ENCODE data around the gene DOCK3. TPM values are rescaled to one million over a fixed set of nuclear protein-coding genes. Genes with fewer than 3 reads are reported as not detected.

Gene DOCK3
- total RNA-seq, 1 experiment from 2014 or later, result 0.47 TPM

DNA sequence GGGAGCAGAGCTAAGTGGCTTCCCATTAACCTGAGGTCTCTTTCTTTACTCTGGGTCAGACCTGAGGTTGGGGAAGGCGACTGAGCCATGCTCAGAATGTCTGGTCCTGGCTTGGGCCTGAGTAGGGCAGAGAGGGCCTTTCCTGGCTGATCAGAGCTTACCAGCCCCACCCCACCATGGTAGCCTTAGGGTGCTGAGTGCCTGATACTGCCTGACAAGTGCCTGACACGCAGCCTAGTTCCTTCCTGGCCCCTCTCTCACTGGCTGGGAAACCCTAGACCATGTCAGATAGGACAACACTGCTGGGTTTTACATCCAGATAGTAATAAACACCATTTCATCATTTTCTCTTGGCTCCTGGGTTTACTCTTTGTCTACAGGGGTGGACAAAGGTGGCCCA, 25.8 kb upstream of the DOCK3 start:
- Histone ChIP-seq H3K4me3 (ENCODE audit: low read depth, low read length, poor library complexity, severe bottlenecking) (no peak overlapping the region), H3K27ac (ENCODE audit: low read depth, low read length, poor library complexity, severe bottlenecking) (no peak overlapping the region), H3K9me3 (ENCODE audit: low read depth, low read length, poor library complexity, severe bottlenecking) (no peaks in the 10 kb centered on the region), H3K4me1 (ENCODE audit: insufficient read depth, low read length, poor library complexity, severe bottlenecking) (no peaks in the 10 kb centered on the region), H3K27me3 (replicated peaks; ENCODE audit: insufficient read depth, low read depth, low read length, poor library complexity) (no peaks in the 10 kb centered on the region), H3K36me3 (ENCODE audit: insufficient read depth, low read length, poor library complexity, severe bottlenecking) (no peaks in the 10 kb centered on the region)
- no peak for DNase-seq (ENCODE audit: low spot score)
- ChIA-PET POLR2A (ENCODE audit: low non-redundant PET) (no interaction called here), CTCF (no interaction called here)
- intact Hi-C loops (cut with micrococcal nuclease; ENCODE audit: unreplicated experiment), result no loop called here
- no TSS peak for BruUV-seq (replicated peaks)
- TF ChIP-seq CTCF (conservative IDR thresholded peaks at IDR 0.05; ENCODE audit: low read depth, low read length) (no peak), EZH2 (IDR thresholded peaks at IDR 0.05; ENCODE audit: borderline replicate concordance, low read depth, low read length, poor library complexity, severe bottlenecking) (no peak)

- no peaks in the 10 kb centered on the region for H3K36me3 ChIP-seq (ENCODE audit: insufficient read depth, low read length, poor library complexity, severe bottlenecking)
- no peak overlapping the region for H3K4me3 ChIP-seq (ENCODE audit: low read depth, low read length, poor library complexity, severe bottlenecking)
- no peak overlapping the region for H3K27ac ChIP-seq (ENCODE audit: low read depth, low read length, poor library complexity, severe bottlenecking)
- no peaks in the 10 kb centered on the region for H3K27me3 ChIP-seq (replicated peaks; ENCODE audit: insufficient read depth, low read depth, low read length, poor library complexity)
- H3K4me1 ChIP-seq (ENCODE audit: insufficient read depth, low read length, poor library complexity, severe bottlenecking), result no peaks in the 10 kb centered on the region
- no peak for DNase-seq (ENCODE audit: low spot score)
- CTCF ChIA-PET, result no interaction called here
- no peaks in the 10 kb centered on the region for H3K9me3 ChIP-seq (ENCODE audit: low read depth, low read length, poor library complexity, severe bottlenecking)
- POLR2A ChIA-PET (ENCODE audit: low non-redundant PET), result no interaction called here
- TF ChIP-seq EZH2 (IDR thresholded peaks at IDR 0.05; ENCODE audit: borderline replicate concordance, low read depth, low read length, poor library complexity, severe bottlenecking) (no peak), CTCF (conservative IDR thresholded peaks at IDR 0.05; ENCODE audit: low read depth, low read length) (no peak)
- BruUV-seq (replicated peaks), result no TSS peak
- intact Hi-C loops (cut with micrococcal nuclease; ENCODE audit: unreplicated experiment), result no loop called here
These were observed 25.2 kb upstream of the DOCK3 start for GRCh38 chr3:50649451-50649931.

- ChIA-PET POLR2A (ENCODE audit: low non-redundant PET) (no interaction called here), CTCF (no interaction called here)
- H3K9me3 ChIP-seq (ENCODE audit: low read depth, low read length, poor library complexity, severe bottlenecking), result no peaks in the 10 kb centered on the region
- intact Hi-C loops (cut with micrococcal nuclease; ENCODE audit: unreplicated experiment), result no loop called here
- no peak for TF ChIP-seq CTCF (conservative IDR thresholded peaks at IDR 0.05; ENCODE audit: low read depth, low read length)
- TF ChIP-seq EZH2 (IDR thresholded peaks at IDR 0.05; ENCODE audit: borderline replicate concordance, low read depth, low read length, poor library complexity, severe bottlenecking), result no peak
- no peaks in the 10 kb centered on the region for H3K36me3 ChIP-seq (ENCODE audit: insufficient read depth, low read length, poor library complexity, severe bottlenecking)
- no peaks in the 10 kb centered on the region for H3K27me3 ChIP-seq (replicated peaks; ENCODE audit: insufficient read depth, low read depth, low read length, poor library complexity)
- no peaks in the 10 kb centered on the region for H3K4me1 ChIP-seq (ENCODE audit: insufficient read depth, low read length, poor library complexity, severe bottlenecking)
- no peak for DNase-seq (ENCODE audit: low spot score)
- BruUV-seq (replicated peaks), result no TSS peak
- no peak overlapping the region for H3K27ac ChIP-seq (ENCODE audit: low read depth, low read length, poor library complexity, severe bottlenecking)
- no peak overlapping the region for H3K4me3 ChIP-seq (ENCODE audit: low read depth, low read length, poor library complexity, severe bottlenecking)
These were observed 24.7 kb upstream of the DOCK3 start for GRCh38 chr3:50650018-50650417.
